Activated naive CD4-positive, alpha-beta T cell treated with Interleukin-2 at 50 U/mL for 16 hours (primary cell): Measurements from ENCODE around the gene RIC1.
"Not testable (repeated sequence)": the region's sequence is repeated elsewhere in the genome, so short reads cannot be mapped to it uniquely, and the experiment has no call there.

Source experiments
- DNase-seq: peaks from one replicate; pipeline ENCODE4 v3.0.0-alpha.2; 2020

RIC1 gene

DNA sequence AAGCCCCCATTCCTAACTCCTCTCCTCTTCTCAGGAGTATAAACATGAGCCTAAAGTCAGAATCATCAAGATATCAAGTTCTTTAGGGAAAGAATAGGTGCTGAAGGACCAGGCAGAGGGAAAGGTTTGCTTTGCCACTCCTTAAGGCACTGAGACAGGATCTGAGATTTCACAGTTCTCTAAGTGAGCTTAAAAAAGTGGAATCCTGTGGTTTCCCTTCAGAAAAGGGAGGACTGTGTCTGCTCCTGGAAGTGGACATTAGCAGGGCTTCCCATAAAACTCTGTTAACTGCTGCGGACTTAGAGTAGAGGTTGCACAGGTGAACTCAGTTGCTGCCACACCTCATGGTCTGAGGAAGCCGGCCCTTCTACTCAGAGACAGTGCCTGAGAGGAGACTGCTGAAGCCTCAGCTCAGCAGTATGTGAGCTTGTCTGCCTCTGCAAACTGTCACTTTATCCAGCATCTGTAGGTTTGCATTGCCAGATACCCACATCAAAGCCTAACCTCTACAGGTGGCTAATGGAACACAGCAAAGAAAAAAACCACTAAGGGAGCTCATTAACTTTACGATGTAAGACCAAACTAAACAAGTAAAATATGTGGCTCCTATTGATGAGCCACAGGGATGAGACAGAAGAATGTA lies 42.9 kb downstream of the RIC1 start:
- no peak for DNase-seq

DNA sequence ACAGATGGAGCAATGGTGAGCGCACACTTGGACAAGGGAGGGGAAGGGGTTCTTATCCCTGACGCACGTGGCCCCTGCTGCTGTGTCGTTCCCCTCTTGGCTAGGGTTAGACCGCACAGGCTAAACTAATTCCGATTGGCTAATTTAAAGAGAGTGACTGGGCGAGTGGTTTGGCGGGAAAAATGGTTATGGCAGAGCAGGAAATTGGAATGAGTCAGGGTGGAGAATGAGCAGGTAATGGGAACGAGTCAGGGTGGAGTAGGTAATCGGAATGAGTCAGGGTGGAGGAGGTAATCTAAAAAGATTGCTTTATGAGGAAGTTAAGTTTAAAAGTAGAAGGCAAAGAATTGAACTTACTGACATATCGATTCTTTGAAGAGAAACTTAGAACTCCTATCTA lies 46.1 kb downstream of the RIC1 start:
- DNase-seq: not testable (repeated sequence)

DNA sequence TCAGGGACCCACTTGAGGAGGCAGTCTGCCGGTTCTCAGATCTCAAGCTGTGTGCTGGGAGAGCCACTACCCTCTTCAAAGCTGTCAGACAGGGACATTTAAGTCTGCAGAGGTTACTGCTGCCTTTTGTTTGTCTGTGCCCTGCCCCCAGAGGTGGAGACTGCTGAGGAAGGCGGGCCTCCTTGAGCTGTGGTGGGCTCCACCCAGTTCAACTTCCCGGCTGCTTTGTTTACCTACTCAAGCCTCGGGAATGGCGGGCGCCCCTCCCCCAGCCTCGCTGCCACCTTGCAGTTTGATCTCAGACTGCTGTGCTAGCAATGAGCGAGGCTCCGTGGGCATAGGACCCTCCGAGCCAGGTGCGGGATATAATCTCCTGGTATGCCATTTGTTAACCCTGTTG lies 54.7 kb downstream of the RIC1 start:
- not testable (repeated sequence) for DNase-seq

DNA sequence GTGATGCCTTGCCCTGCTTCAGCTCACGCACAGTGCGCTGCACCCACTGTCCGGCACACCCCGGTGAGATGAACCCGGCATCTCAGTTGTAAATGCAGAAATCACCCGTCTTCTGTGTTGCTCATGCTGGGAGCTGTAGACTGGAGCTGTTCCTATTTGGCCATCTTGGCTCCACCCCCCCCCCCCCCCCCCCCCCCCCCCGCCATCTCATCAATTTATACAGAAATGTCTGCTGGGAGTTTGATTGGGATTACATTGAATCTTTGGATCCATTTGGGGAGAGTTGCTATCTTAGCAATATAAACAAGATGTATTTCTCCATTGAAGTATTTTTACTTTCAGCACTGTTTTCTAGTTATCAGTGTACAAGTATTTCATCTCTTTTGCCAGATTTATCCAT lies 55.2 kb downstream of the RIC1 start:
- no peak for DNase-seq

DNA sequence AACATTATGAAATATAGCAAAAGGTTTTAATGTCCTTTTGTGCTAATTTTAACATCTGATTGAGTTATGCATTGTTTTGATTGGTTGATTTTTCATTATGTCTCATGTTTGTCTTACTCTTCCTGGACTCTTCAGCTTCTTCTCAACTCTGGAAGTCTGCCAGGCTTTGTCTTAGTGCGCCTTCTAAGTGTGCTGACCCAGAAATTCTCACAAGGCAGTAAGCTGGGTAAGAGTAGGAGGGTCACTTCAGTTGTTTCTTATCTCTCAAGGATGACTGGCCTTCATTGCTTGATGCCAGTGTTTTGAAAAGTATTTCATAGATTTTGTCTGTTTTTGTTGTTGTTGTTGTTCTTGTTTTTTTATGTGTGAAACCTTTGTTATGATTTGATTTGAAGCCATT lies 59.2 kb downstream of the RIC1 start:
- DNase-seq: no peak

DNA sequence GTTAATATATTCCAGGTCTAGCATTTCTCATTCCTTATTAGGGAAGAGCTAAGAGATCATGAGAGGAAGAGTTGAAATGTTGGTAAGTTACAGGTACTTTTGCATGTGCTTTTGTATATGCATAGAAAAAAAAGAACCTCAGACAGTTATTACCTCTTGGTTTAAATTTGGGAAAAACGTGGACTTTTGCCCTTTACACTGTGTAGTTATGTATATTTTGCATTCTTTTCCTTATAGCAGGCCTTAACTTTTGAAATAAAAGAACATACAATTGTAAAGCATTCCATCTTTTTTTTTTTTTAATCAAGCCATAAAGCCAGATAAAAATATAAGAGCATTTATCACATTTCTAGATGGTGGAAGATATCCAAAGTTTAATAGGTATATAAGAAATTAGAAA lies 61.4 kb downstream of the RIC1 start:
- no peak for DNase-seq

DNA sequence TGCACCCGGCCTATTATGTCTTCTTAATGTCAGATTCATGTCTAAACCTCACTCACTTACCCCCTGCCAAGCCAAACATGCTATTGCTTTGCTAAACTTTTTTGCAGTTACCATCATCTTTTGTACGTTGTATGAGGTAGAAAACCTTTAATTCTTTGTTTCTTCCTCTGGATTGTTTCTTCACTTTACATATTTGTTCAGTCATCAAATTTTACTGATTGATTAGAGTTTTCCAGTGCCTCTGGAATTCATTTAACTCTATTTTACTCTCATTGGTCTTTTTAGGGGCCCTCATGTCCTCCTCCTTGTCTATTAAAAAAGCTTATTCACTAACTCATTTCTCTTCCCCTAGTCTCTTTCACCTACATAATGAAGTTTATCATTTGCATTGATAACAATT lies 67.0 kb downstream of the RIC1 start:
- no peak for DNase-seq

DNA sequence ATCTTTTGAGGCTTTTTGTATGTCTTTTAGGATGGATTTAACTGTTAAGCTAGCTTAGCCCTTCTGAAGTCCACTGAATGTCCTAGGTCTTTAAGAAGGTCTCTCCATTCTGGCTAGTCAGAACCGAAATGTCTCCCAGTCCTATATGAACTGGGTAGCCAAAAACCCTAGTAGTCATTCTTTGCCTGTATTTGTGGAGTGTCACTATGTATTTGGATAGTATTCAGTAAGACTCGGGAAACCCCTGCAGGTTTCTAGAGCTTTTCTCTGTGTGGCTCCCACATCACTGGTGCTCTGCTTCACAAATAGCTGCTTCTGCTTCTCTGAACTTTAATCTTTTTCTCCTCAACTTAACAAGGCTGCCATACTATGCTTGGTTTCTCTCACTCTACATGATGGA lies 68.0 kb downstream of the RIC1 start:
- DNase-seq: no peak

DNA sequence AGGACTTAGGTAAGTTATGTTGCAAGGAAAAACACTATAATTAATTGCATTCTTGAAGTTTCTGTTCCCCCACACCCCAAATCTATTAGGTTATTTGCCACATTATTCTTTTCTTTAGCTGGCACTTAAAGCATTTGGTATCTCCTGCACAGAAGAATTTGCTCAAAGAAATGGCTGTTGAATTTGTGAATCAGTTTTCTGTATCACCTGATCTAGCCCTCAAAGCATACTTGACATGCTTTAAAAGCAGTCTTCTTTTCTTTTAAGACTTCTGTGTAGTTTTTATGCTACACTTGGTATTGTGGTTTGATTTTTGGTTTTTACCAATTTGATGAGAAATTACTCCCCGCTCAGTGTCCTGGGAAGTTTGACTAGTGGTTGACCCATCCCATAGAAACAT lies 69.1 kb downstream of the RIC1 start:
- DNase-seq: no peak

DNA sequence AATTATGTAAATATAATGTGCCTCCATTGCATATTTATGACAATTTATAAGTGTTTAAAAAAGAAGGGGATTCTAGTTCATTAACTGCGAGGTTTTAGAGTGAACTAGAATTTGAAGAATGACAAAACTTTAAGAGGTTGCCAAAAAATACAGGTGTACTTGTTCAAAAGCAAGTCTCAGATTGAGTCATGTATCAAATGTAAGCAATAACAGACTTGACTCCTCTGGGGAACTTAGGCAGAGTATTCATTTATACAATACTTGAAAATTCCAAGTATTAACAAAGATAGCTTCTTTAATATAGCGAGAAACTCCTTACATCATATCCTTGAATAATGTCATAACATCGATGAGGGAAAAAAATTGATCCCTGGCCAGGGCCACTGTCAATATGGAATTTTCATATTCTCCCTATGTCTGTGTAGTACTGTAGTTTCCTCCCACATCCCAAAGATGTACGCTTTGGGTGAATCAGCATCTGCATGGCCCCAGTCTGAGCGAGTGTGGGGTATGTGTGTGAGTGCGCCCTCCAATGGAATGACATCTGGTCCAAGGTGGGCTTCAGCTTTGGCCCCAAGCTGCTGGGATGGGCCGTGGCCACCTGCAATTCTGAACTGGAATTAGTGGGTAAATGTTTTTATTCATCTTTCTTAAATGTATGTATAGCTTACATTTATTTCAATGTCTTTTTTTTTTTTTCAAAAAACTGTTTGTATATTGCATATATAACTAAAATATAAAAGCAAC lies 70.1 kb downstream of the RIC1 start:
- no peak for DNase-seq

DNA sequence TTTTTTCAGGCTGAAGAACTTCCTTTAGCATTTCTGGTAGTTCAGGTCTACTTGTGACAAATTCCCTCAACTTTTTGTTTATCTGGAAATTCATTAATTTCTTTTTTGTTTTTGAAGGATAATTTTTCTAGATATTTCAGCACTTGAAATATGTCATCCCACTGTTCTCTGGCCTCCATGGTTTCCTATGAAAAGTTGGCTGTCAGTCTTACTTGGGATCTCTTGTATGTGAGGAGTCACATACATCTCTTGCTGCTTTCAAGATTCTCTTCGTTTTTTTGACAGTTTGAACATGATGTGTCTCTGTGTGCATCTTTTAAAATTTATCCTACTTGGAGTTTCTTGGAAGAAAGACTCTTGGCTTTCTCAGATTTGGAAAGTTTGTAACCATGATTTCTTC lies 79.5 kb downstream of the RIC1 start:
- DNase-seq: no peak

DNA sequence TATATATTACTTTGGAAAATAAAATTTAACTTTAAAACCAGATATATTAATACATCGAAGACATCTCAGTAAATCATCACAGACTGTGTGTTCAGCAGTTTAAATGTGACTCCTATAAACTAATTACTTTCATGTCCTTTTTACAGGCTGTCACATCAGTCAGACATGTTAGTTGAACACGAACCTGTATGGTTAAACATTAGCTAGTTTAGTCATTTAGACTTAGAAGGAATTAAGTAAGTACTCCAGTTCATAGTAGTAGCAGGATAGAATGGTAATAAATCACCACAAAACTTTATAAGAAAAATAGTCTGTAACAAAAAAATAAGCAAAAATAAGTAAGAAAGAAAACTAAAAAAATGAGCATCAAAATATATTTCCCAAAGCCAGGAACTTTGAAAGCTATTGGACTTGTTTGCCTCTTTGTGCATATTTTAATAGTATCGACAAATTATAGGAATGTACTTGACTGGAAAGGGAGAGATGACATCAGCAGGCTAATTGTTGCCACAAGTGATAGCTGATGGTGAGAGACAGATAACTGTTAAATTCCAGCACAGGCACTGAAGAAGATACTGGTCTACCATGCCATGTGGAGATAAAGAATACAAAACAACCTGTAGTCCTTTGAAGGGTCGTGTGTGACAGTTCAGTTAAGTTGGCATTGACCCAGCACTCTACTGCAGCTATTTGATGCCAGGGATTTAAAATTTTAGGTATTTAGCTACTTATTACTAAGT lies 83.9 kb downstream of the RIC1 start:
- DNase-seq: no peak

DNA sequence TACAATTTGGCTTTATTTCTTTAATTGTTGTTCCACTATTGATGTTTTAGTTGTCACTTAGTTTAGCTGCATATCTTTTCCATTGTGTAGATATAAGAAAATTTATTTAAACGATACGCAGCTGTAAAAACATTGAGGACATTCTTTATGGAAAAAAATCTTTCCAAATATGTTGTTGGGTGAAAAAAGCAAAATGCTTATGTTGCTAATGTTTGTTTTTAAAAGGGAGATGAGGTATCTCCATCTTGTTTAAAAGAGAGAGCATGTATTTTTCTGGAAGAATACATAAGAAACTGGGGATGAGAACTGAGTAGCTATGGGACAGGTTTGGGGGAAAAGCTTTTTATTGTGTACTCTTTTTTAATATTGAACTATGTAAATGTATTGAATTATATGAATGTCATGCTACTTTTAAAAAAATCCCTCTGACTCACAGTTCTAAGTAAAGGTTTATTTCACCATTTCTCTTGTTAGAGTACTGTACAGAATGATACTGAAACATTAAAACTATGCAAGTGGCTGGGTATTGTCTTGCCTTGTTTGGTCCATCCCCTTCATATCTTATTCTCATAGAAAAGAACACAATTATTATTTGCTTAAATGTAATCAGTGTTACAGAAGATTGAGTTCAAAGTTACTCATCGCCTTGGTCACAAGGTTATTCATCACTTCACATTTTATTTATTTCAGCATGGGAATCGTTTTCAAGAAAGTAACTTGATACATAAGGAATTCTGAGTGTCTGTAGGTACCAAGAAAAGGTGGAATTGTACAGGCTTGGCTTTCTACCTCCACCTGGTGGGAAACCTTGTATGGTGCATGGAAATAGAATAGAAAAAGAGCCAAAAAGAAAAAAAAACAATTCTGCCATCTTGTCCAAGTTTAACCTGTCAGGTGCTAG lies 85.8 kb downstream of the RIC1 start:
- no peak for DNase-seq

DNA sequence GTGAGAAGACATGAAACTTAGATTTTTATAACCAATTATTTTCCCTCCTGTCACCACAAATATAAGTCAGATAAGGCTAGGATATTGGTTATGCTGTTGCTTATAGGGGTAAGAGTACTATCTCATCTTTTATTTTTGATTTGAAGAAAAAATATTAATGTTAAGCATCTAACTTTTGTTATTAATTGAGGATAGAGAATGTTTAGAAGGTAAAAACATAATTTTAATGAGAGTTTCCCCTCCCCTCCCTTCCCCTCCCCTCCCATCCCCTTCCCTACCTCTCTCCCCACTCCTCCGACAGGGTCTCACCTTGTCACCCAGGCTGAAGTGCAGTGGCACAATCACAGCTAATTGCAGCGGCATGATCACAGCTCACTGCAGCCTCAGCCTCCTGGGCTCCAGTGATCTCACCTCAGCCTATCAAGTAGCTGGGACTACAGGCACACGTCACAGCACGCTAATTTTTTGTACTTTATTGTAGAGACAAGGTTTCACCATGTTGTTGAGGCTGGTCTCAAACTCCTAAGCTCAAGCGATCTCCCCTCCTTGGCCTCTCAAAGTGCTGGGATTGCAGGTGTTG lies 86.7 kb downstream of the RIC1 start:
- no peak for DNase-seq

DNA sequence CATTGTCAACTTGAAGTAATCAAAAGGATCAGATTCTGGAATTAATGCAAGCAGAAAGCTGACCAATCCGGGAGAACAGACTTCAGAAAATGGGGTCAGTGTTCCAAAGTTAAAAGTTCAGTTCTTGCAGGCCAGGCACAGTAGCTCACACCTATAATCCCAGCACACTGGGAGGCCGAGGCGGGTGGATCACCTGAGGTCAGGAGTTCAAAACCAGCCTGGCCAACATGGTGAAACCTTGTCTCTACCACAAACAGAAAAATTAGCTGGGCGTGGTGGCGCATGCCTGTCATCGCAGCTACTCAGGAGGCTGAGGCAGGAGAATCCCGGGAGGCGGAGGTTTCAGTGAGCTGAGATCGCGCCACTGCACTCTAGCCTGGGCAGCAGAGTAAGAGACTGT lies 88.5 kb downstream of the RIC1 start:
- DNase-seq: not testable (repeated sequence)

DNA sequence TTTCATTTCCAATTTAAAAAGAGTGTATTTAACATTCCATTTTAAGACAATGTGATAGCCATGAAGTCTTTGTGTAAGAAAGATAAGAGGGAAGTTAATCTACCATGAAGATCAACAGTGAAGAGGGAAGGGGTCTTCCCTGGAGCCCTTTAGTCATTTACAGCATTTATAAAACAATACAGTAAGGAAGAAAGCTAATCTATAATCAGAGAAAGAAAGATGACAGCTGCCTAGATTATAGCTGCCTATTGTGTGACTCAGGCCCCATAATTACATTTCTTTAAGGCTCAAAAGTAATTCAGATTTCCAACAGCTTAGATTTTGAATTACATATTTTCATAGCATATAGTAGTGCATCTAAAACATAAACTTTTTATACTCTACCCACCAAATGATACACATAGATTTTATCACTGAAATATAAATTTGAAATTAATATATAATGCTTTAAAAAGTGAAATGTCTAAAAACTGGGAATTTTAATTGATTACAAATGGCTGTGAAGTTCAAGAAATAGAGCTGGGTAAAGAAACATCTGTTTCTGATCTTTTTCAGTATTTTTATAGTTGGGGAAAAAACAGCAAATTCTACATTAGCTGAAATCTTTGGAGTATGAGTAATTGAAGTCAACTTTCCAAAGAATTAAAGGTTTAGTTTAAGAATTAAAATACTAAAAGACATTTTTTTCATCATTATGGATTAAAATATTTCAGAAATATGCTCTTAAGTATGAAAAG lies 89.6 kb downstream of the RIC1 start:
- no peak for DNase-seq

DNA sequence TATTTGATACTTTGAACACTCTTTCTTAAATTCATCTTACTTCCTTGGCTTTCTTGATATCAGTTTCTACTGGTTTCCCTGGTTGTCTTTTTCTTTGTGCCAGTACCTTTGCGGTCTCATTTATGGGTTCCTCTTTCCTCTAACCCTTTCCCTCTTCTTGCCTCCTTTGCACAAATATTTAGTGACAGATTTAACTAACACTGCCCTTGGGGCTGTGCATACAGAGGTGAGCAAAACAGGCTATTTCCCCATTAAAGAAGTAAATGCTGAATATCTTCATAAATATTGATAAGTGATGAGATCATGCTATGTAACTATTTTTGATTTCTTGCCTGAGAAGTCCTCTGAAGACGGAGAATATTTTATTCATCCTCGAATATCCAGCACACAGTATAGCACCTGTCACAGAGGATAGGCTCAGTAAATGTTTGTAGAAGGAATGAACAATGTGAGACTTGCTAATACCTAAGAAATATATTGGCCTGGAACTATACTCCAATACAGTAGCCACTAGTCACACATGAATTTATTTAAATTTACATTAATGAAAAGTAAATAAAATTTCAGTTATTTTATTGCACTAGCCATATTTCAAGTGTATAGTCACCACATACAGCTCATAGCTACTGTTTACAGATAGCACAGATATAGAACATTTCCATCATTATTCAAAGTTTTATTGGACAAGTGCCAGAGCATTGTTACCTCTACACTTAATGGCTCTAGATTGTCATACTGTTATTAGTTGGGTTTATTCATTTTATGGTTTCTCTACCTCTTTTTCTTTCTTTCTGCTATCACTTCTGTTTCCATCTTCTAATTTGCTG lies 90.4 kb downstream of the RIC1 start:
- no peak for DNase-seq

DNA sequence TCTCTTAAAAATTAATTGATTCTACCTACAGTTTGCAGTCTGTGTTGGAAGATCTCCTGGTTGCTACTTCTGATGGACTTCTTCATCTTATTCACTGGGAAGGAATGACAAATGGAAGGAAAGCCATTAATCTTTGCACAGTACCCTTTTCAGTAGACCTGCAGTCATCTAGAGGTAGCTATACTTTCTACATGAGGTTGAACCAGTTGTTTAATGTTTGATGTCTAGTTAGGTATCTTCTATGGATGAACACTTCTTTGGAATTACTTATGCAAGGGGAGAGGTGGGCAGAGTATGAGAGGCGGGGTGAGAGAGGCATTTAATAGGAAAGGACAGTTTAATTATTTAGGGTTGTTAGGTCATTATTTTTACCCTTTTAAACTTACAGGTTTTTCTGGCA lies 91.2 kb downstream of the RIC1 start:
- DNase-seq: no peak

DNA sequence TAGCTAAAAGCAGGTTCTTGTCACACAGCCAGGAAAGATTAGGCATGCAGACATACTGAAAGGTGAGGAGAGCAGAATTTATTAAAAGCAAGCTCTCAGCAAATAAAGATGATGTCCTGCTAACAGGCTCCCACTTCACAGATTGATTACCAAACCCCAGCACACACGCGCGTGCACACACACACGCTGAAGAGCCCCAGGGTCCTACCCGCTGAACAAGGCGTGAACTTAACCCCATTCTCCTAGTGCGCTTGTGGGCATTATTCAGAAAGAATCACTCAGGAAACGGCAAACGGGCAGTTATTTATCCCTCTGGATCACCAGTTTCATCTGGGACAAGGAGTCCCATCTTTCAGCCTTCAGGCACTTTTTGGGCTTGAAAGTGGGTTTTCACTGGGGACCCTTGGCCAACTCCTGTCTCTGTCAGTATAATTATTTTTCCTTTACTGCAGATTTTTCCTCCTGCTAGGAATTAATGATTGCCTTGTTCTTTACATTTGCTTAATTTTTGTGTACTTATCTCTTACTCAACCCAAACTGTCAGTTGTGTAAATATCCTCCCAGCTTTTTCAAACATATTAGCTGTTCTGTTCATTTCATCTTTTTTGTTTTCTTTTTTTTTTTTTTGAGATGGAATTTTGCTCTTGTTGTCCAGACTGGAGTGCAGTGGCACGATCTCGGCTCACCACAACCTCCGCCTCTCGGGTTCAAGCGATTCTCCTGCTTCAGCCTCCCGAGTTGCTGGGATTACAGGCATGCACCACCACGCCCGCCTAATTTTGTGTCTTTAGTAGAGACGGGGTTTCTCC lies 92.6 kb downstream of the RIC1 start:
- DNase-seq: no peak

DNA sequence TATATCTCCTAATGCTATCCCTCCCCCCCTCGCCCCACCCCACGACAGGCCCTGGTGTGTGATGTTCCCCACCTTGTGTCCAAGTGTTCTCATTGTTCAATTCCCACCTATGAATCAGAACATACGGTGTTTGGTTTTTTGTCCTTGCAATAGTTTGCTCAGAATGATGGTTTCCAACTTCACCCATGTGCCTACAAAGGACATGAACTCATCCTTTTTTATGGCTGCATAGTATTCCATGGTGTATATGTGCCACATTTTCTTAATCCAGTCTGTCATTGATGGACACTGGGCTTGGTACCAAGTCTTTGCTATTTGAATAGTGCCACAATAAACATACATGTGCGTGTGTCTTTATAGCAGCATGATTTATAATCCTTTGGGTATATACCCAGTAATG lies 93.8 kb downstream of the RIC1 start:
- not testable (repeated sequence) for DNase-seq
